22Rv1 (cell line): ENCODE data around the gene SPEF2.

Experiments
- CTCF ChIP-seq: fragments of 450-650 bp; IDR thresholded peaks from 2 replicates; pipeline ENCODE4 v1.5.1; 2017; ENCODE audit warnings: mild to moderate bottlenecking
- ZFX ChIP-seq: fragments of 450-650 bp; IDR thresholded peaks from 2 replicates; pipeline ENCODE4 v1.6.1; 2017; ENCODE audit warnings: antibody characterized with exemption, borderline replicate concordance

DNA sequence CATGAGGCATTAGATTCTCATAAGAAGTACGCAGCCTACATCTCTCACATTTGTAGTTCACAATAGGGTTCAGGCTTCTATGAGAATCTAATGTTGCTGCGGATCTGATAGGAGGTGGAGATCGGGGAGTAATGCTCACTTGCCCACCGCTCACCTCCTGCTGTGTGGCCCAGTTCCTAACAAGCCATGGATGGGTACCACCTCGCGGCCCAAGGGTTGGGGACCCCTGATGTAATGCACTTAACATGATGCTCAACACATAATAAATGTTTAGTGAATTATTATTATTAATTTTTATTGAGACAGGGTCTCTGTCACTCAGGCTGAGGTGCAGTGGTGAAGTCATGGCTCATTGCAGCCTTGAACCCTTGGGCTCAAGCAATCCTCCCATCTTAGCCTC lies 134.3 kb downstream of the SPEF2 start:
- TF ChIP-seq CTCF (no peak), ZFX (no peak)
